GM18505 (cell line): ENCODE measurements around the gene RELL2.

ENCODE experiments used
- ATAC-seq: cut with Tn5 transposase; IDR thresholded peaks from one replicate; pipeline ENCODE4 v1.9.1; 2021; ENCODE audit not compliant: unreplicated experiment
- POLR2A ChIP-seq: IDR thresholded peaks from 4 replicates; pipeline ENCODE4 v1.6.1; 2011; ENCODE audit warnings: borderline replicate concordance; ENCODE audit not compliant: insufficient read depth, insufficient read length; ENCODE audit errors: extremely low read depth

RELL2 gene

DNA sequence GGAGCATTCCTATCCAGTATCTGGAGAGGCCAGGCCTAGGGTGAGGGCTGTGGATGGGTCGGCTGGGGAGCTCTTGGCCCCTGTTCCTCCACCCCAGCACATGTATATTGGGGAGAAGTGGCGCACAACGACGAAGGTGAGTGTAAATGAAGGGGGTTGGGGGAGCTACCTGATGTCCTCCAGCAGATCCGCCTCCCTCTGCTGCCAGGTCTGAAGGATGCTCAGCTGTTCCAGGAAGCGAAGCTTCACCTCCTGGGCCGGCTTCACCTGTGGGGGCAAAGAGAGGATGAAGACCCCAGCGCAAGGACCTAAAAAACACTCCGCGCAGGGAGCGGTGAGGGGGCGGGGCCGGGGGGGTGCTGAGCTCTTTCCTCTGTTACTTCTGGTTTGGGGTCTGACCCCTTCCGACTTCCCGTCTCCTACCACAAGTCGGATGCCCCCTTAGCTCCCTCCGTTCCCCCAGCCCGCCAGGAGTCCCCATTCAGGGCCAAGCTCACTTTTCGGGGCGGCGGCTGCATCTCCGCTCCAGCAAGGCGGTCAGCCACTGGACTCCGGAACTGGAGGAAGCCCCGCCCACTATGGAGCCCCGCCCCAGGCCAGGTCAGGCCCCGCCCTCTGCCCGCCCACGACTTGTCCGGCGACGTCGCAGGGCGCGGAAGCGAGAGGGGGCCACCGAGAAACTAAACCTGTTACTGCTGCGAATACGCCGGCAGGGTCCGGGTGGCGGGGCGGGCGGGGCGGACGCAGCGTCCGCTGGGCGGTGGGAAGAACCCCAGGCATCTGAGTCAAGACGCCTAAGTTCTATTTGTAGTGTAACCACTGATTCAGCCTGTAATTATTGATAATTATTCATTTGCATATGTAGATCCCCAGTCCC is 14.3 kb downstream of the RELL2 start, which contains the start of gene FCHSD1:
FCHSD1 (minus strand) TSS at position 568 of the 877 bp plus-strand sequence; CDS start at position 518, 50 bp downstream.
- peak; percentile 59 for TF ChIP-seq POLR2A
- peak; percentile 97 for ATAC-seq

DNA sequence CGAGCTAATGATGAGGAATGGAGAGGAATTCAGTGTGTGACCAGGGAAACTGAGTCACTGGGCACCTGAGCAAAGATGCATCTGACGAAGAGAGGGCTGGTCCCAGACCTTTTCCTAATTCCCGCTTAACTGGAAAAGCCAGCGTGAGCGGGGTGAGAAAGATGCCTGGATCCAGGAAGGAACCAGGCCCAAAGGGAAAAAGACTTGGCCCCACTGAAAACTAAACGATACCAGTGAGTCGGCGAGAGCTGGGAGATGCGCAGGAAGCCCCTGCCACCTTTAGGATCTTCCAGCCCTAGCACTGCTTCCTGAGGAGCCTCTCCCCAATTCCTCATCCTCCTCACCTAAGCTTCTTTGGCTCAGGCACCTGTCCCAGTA is 14.9 kb downstream of the RELL2 start:
- no peak for ATAC-seq
- TF ChIP-seq POLR2A, result no peak

DNA sequence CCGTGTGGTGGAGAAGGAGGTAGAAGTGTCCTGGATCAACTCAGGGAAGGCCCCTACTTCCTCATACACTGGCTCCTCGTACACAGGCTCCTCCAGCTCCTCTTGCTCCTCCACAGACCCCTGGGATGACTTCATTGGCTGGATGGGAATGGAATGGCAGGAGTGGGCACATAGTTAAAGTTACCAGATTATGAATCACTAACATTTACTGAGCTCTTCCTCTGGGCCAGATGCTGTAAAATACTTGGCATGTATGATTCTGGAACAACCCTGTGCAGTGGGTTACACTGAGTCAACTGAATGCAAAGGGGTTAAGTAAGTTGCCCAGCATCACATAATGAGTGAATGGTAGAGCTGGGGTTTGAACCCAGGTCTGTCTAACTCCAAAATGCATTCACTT is 17.5 kb downstream of the RELL2 start:
- ATAC-seq, result no peak
- TF ChIP-seq POLR2A, result no peak

DNA sequence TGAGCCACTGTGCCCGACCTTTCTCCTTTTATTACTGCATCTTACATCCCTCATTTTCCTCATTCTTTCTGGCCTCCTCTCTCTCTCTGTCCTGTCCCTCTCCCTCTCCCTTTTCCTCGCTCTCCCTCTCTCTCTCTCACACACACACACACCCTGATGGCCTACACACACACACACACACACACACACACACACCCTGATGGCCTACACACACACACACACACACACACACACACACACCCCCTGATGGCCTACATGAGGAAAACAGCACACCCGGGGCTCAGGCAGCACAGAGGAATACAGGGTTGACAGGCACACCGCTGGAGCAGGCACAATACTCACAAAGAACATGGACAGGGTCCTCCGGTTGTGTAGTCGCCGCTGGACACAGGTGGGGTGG is 18.2 kb downstream of the RELL2 start:
- ATAC-seq, result no peak
- no peak for TF ChIP-seq POLR2A

DNA sequence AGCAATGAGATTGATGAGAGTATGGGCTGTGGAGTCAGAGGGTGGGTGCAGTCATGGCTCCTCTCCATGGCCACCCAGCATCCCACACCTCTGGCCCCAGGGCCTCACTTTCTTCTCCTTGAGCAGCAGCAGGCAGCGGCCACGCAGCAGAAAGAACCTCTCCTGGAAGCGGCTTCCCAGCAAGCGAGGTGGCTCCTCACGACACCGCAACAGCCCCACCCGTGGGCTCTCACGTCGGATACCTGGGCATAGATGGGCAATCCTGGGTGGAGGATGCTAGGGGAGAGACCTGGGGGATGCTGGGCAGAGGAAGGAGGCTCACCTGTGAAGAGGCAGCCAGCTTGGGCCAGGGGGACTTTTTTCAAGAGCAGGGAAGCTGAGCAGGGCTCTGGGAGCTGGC is 19.6 kb downstream of the RELL2 start:
- no peak for TF ChIP-seq POLR2A
- no peak for ATAC-seq

DNA sequence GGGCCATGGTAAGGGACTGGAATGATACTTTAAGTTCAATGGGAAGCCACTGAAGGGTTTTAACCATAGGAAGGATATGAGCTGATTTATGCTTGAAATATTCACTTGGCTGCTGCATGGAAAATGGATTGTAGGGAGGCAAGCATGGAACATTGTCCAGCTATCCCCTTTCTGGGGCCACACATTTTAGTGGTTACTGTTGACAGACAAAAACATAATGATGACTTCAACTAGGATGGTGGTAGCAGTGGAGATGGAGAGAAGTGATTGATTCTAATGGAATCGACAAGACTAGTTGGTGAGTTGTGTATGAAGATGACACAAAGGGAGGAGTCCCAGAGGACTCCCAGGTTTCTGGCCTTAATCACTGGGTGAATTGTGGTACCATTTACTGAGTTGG is 20.6 kb downstream of the RELL2 start:
- no peak for TF ChIP-seq POLR2A
- ATAC-seq, result no peak

DNA sequence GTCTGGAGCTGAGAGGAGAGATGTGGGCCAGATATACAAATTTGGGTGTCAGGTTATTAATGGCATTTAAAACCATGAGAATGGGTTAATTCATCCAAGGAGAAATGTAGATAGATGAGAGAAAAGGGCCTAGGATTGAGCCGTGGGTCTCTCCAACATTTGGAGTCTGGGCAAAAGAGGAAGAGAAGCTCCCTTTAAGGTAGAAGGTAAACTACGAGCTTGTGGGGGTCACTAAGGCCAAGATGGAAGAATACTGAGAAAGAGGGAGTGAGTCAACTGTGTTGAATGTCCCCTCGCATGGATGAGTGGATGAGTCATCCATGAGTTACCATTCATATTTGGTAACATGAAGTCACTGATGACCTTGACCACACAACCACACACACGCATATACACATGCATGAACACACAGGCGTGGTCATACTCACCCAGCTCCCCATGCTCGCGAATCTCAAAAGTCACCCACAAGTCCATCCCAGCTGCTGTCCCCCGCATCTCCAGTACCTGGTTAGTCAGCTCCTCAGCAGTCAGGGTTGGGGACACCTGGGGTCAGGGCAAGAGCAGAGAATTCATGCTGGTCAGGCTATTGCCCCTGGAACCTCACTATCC is 21.2 kb downstream of the RELL2 start:
- TF ChIP-seq POLR2A, result no peak
- no peak for ATAC-seq

DNA sequence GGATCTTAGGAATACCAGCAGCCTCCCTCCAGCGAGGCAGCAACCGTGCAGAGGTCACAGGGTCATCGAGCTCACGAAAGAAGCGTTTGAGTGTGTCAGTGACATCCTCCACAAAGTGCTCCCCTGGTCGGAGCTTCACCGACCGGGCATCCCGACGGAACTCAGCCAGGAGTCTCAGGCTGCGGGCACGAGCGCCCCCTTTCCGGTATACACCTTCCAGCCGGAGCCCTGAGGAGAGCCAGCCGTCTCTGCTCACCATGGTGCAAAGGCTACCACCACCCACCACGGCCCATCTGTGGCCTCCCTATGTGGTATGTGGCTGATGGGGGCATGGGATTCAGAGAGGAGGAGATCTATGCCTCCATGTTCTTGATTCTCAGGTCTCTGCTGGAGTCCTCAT is 25.2 kb downstream of the RELL2 start:
- no peak for ATAC-seq
- TF ChIP-seq POLR2A, result no peak

DNA sequence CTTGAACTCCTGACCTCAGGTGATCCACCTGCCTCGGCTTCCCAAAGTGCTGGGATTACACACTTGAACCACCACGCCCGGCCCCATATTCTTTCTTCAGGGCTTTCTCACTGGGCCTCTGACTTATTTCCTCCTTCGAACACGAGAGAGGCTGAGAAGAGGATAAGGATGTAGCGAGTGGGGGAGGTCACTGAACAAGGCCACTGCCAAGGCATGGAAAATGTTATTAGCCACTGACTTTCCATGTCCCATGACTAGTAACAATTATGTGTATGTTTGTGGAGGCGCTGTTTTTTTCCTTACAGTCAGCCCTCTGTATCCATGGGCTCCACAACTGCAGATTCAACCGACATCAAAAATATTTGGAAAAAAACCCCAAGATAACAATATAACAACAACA is 26.7 kb downstream of the RELL2 start:
- TF ChIP-seq POLR2A, result no peak
- ATAC-seq, result no peak

DNA sequence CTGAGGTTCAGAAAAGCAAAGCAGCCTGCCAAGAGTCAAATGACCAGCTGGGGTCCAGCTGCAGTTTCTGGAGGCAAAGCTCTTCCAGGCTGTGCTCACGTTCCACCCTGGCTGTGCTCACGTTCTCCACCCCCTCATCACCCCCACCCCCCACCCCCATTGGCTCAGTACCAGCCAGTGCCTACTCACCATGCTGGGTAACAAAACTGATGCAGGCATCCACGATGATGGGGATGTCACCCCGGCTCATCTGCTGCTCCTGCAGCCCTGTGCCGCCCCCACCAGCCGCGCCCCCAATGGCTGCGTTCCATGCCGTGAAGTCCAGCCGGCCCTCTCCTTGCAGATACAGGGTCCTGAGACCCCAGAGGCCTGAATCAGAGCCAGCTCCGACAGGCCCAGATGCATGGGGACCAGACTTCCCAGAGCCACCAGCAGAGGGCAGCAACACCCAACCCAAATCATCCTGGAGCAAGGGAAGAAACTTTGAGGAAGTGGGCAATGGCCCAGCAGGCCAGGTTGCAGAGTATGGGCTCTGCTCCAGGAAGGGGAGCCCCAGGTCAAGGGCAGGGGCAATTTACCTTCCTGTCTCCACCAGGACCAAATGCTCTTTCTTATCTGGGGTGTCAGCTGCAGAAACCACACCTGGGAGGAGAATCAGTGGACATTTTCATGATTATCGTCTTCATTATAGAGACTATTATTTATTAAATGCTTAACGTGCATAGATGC is 28.1 kb downstream of the RELL2 start:
- peak; percentile 88 for ATAC-seq
- no peak for TF ChIP-seq POLR2A

DNA sequence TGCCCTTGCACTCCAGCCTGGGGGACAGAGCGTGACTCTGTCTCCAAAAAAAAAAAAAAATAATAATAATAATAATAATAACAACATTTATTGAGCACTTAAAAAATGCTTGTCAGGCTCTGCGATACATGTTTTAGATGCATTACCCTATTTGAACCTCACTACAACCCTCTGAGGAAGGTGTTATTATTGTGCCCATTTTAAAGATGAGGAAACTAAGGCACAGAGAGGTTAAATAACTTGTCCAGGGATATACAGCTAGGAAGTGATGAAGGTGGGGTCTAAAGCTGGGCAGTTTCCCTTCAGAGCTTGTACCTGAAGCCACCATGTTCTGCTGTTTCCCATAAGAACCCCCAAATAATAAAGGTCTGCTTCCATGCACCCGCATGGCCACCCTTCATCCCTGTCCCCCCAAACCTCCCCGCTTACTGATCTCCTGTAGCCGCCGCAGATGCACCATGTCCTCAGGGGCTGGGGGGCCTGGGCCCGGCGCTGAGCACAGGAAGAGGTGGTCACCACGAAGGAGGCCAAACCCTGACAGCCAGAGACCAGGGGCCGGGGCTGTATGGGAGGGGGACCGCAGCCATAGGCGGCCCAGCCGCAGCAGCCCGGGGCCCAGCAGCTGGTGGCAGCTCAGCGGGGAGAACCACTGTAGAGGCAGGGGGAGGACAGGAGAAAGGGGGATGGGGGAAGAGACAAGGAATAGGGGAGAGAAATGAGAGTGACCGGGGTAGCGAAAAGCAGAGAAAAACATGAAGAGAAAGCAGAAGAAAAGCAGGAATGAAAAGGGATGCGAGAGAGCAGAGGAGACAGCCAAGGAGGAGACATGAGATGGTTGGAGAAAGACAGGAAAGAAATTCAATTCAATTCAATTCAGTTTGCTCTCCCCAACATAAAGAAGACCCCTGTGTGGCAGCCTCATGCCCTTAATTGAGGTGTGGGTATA is 29.5 kb downstream of the RELL2 start:
- no peak for ATAC-seq
- TF ChIP-seq POLR2A, result no peak

DNA sequence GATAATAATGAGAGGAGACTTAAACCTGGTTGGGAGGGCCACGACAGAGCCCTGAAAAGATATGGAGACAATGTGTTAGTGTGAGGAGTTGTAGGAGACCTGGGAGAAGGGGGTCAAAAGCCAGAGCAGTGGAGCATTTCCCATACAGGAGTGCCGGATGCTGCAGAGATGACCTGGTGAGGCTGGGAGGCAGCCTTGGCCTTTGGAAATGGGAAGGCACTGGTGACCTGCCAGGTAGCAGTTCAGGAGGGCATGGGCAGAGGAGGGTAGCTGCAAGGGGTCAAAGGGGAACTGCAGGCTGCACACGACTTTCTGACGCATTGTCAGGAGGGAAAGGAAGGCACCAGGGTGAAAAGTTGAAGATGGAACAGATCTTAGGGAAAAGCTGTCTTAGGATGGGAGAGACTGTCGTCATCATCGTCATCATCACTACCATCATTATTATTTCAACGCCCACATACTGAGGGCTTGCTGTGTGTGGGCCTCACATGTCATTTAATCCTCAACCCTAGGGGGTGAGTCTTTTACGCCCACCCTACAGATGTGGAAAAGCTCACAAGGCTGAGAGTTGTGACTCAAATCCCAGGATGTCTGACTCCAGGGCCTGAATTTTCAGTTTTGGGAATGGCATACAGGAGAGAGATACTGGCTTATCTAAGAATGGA is 31.9 kb downstream of the RELL2 start:
- TF ChIP-seq POLR2A, result no peak
- no peak for ATAC-seq
